H1 (cell line): ENCODE data around the gene NACA. TPM values are rescaled to one million over a fixed set of nuclear protein-coding genes. Genes with fewer than 3 reads are reported as not detected.

Experiments
- CTCF ChIA-PET: fragments of 300-600 bp; sonication (Branson Sonifier 250); formaldehyde crosslinking; loops from one replicate; lab custom pipeline; 2021; ENCODE audit not compliant: partially characterized antibody; lab: Charles Lee
- POLR2A ChIA-PET: fragments of 300-600 bp; sonication (Branson Sonifier 250); formaldehyde crosslinking; loops from one replicate; lab custom pipeline; 2021; ENCODE audit warnings: inconsistent platforms; ENCODE audit not compliant: partially characterized antibody; lab: Charles Lee
- DNase-seq, 2 experiments: peaks; one replicate each; pipeline versions ENCODE4 v3.0.0 to v3.0.0-alpha.2; 2010 to 2022; ENCODE audit warnings: low spot score in 2 of 2, low read depth in 1 of 2, mixed read lengths in 1 of 2
- FAIRE-seq: peaks from 2 replicates; lab custom pipeline; 2011; peaks lifted over from hg19 to GRCh38; lab: Jason Lieb, UNC
- H2AFZ ChIP-seq: 2 replicates; pipeline ENCODE4 v1.8.1; 2012; ENCODE audit warnings: low read length, inconsistent platforms
- H2AK5ac ChIP-seq: 2 replicates; pipeline ENCODE4 v1.6.1; 2013; ENCODE audit warnings: low read depth, low read length
- H2BK120ac ChIP-seq: replicated peaks from 2 replicates; pipeline ENCODE3; 2013; ENCODE audit warnings: low read depth, low read length, inconsistent platforms
- H2BK12ac ChIP-seq: 2 replicates; pipeline ENCODE4 v1.6.1; 2013; ENCODE audit warnings: low read depth, low read length
- H2BK15ac ChIP-seq: 2 replicates; pipeline ENCODE4 v1.6.1; 2013; ENCODE audit warnings: low read length
- H2BK20ac ChIP-seq: 2 replicates; pipeline ENCODE4 v1.6.1; 2013; ENCODE audit warnings: low read length
- H2BK5ac ChIP-seq: 2 replicates; pipeline ENCODE4 v1.6.1; 2013; ENCODE audit warnings: low read depth, low read length
- H3K14ac ChIP-seq: 2 replicates; pipeline ENCODE4 v1.6.1; 2013; ENCODE audit warnings: inconsistent platforms; ENCODE audit not compliant: insufficient read length
- H3K18ac ChIP-seq: 2 replicates; pipeline ENCODE4 v1.6.1; 2013; ENCODE audit warnings: low read length; ENCODE audit errors: extremely low read depth
- H3K23ac ChIP-seq: 2 replicates; pipeline ENCODE4 v1.6.1; 2013; ENCODE audit warnings: inconsistent platforms; ENCODE audit not compliant: insufficient read length
- H3K23me2 ChIP-seq: 2 replicates; pipeline ENCODE4 v1.6.1; 2013; ENCODE audit warnings: low read depth, low read length
- H3K27ac ChIP-seq: 2 replicates; pipeline ENCODE4 v1.6.1; 2011; ENCODE audit warnings: low read depth, low read length, inconsistent platforms
- H3K27me3 ChIP-seq, 4 experiments: replicated peaks in 1 of 4; 1 replicate in 1 of 4; 2 replicates in 3 of 4; pipeline versions ENCODE4 v1.6.1 to v1.8.1; 2011 to 2013; ENCODE audit warnings: low read length in 3 of 4, mild to moderate bottlenecking in 3 of 4, inconsistent platforms in 2 of 4, mixed read lengths in 2 of 4, moderate library complexity in 1 of 4; ENCODE audit not compliant: control insufficient read depth in 3 of 4, insufficient read depth in 3 of 4; ENCODE audit errors: extremely low read depth in 1 of 4
- H3K36me3 ChIP-seq, 4 experiments: 2 replicates each; pipeline versions ENCODE4 v1.6.1 to v1.8.1; 2011 to 2013; ENCODE audit warnings: mild to moderate bottlenecking in 4 of 4, low read length in 3 of 4, moderate library complexity in 2 of 4, control low read depth in 1 of 4, inconsistent platforms in 1 of 4; ENCODE audit not compliant: insufficient read depth in 4 of 4, control insufficient read depth in 2 of 4
- H3K4ac ChIP-seq: replicated peaks from 2 replicates; pipeline ENCODE3; 2013; ENCODE audit warnings: low read length, low read depth, mixed read lengths, inconsistent platforms; ENCODE audit not compliant: insufficient read length
- H3K4me1 ChIP-seq, 4 experiments: replicated peaks in 1 of 4; 1 replicate in 1 of 4; 2 replicates in 3 of 4; pipeline versions ENCODE4 v1.6.1 to v1.8.1; 2011 to 2013; ENCODE audit warnings: low read length in 3 of 4, inconsistent platforms in 2 of 4, mixed read lengths in 1 of 4; ENCODE audit not compliant: insufficient read depth in 4 of 4, control insufficient read depth in 3 of 4
- H3K4me2 ChIP-seq, 2 experiments: 2 replicates each; pipeline versions ENCODE4 v1.6.1 to v1.8.1; 2011 to 2013; ENCODE audit warnings: low read depth in 2 of 2, low read length in 2 of 2, control low read depth in 1 of 2, inconsistent platforms in 1 of 2, mild to moderate bottlenecking in 1 of 2; ENCODE audit not compliant: insufficient read depth in 1 of 2
- H3K4me3 ChIP-seq, 4 experiments: fragments of 200-600, 300-600 bp in 1 of 4; sonication (generic), shearing (Covaris generic), sonication (Bioruptor Twin) in 1 of 4; 2 replicates each; pipeline versions ENCODE4 v1.5.1 to v1.8.1; 2011 to 2016; ENCODE audit warnings: low read length in 4 of 4, low read depth in 3 of 4, control low read depth in 2 of 4, inconsistent platforms in 2 of 4, mild to moderate bottlenecking in 2 of 4, mixed read lengths in 1 of 4, moderate library complexity in 1 of 4; ENCODE audit not compliant: insufficient read depth in 2 of 4; ENCODE audit errors: extremely low read depth in 1 of 4
- H3K56ac ChIP-seq: replicated peaks from 2 replicates; pipeline ENCODE3; 2013; ENCODE audit warnings: low read depth, mild to moderate bottlenecking, mixed read lengths, low read length, inconsistent platforms; ENCODE audit not compliant: insufficient read length
- H3K79me1 ChIP-seq: 2 replicates; pipeline ENCODE4 v1.6.1; 2013; ENCODE audit warnings: low read depth, low read length, control low read depth
- H3K79me2 ChIP-seq, 2 experiments: 2 replicates each; pipeline versions ENCODE4 v1.6.1 to v1.8.1; 2012 to 2013; ENCODE audit warnings: low read length in 2 of 2, mild to moderate bottlenecking in 2 of 2, inconsistent platforms in 1 of 2; ENCODE audit not compliant: insufficient read depth in 2 of 2, control insufficient read depth in 1 of 2
- H3K9ac ChIP-seq, 4 experiments: replicated peaks in 1 of 4; 1 replicate in 1 of 4; 2 replicates in 3 of 4; pipeline versions ENCODE4 v1.6.1 to v1.8.1; 2011 to 2013; ENCODE audit warnings: low read depth in 3 of 4, low read length in 3 of 4, control low read depth in 2 of 4, mild to moderate bottlenecking in 2 of 4, moderate library complexity in 2 of 4, inconsistent platforms in 1 of 4; ENCODE audit errors: extremely low read depth in 1 of 4
- H3K9me3 ChIP-seq, 2 experiments: 2 replicates each; pipeline versions ENCODE4 v1.6.1 to v1.8.1; 2012 to 2013; ENCODE audit warnings: mild to moderate bottlenecking in 2 of 2, moderate library complexity in 2 of 2, control low read depth in 1 of 2, inconsistent platforms in 1 of 2, low read depth in 1 of 2, low read length in 1 of 2, mixed read lengths in 1 of 2; ENCODE audit not compliant: insufficient read depth in 2 of 2
- H4K20me1 ChIP-seq, 2 experiments: replicated peaks in 1 of 2; 2 replicates each; pipeline versions ENCODE3 to v1.8.1; 2011 to 2013; ENCODE audit warnings: inconsistent platforms in 2 of 2, low read length in 2 of 2, mild to moderate bottlenecking in 1 of 2; ENCODE audit not compliant: insufficient read depth in 2 of 2, control insufficient read depth in 1 of 2
- H4K5ac ChIP-seq: 2 replicates; pipeline ENCODE4 v1.6.1; 2013; ENCODE audit warnings: low read length, low read depth, mixed read lengths, inconsistent platforms; ENCODE audit not compliant: insufficient read length
- H4K8ac ChIP-seq: 2 replicates; pipeline ENCODE4 v1.8.0; 2013; ENCODE audit warnings: mild to moderate bottlenecking, moderate library complexity, low read length, inconsistent platforms; ENCODE audit not compliant: insufficient read depth; ENCODE audit errors: extremely low read depth
- H4K91ac ChIP-seq: replicated peaks from 2 replicates; pipeline ENCODE3; 2013; ENCODE audit warnings: low read length, mixed read lengths, inconsistent platforms; ENCODE audit not compliant: insufficient read length
- BRCA1 ChIP-seq: IDR thresholded peaks from 2 replicates; pipeline ENCODE4 v1.6.1; 2012; ENCODE audit warnings: low read depth, low read length, improper control_type of control experiment
- CREB1 ChIP-seq: IDR thresholded peaks from 2 replicates; pipeline ENCODE4 v1.6.1; 2012; ENCODE audit warnings: inconsistent platforms
- FOSL1 ChIP-seq: IDR thresholded peaks from 2 replicates; pipeline ENCODE4 v1.6.1; 2011; ENCODE audit warnings: mild to moderate bottlenecking, low read depth, low read length, moderate library complexity; ENCODE audit not compliant: insufficient read depth
- GABPA ChIP-seq: IDR thresholded peaks from 2 replicates; pipeline ENCODE4 v1.6.1; 2011; ENCODE audit warnings: mild to moderate bottlenecking, low read length, moderate library complexity, borderline replicate concordance; ENCODE audit not compliant: insufficient read depth
- MAFK ChIP-seq: IDR thresholded peaks from 2 replicates; pipeline ENCODE4 v1.6.1; 2012; ENCODE audit warnings: low read depth, mild to moderate bottlenecking, improper control_type of control experiment, low read length
- NRF1 ChIP-seq: IDR thresholded peaks from 2 replicates; pipeline ENCODE4 v1.6.1; 2011; ENCODE audit warnings: mild to moderate bottlenecking, low read depth, low read length, improper control_type of control experiment
- PHF8 ChIP-seq: fragments of 200-600 bp; sonication (generic); conservative IDR thresholded peaks from 2 replicates; pipeline ENCODE4 v1.7.1; 2012; ENCODE audit warnings: low read depth, mild to moderate bottlenecking, inconsistent platforms, low read length, moderate library complexity
- RAD21 ChIP-seq, 2 experiments: IDR thresholded peaks in 1 of 2; conservative IDR thresholded peaks in 1 of 2; 2 replicates each; pipeline ENCODE4 v1.6.1; 2011; ENCODE audit warnings: low read depth in 2 of 2, low read length in 2 of 2, improper control_type of control experiment in 1 of 2, inconsistent platforms in 1 of 2, mild to moderate bottlenecking in 1 of 2, moderate library complexity in 1 of 2
- SUZ12 ChIP-seq: fragments of 200-600 bp; sonication (generic); IDR thresholded peaks from 2 replicates; pipeline ENCODE4 v1.6.1; 2012; ENCODE audit warnings: mild to moderate bottlenecking, inconsistent platforms, low read length, moderate library complexity, mixed read lengths
- TAF1 ChIP-seq: IDR thresholded peaks from 2 replicates; pipeline ENCODE4 v1.6.1; 2011; ENCODE audit warnings: mild to moderate bottlenecking, low read depth, low read length
- WGBS, 2 experiments: shearing (Covaris generic) in 1 of 2; methylation state at CpG; one replicate each; pipeline versions ENCODE4 v1.1.6 to v1.1.7; 2013 to 2015; ENCODE audit warnings: low lambda C conversion rate in 2 of 2, mixed read lengths in 2 of 2, inconsistent platforms in 1 of 2, low coverage in 1 of 2, missing lambda C conversion rate in 1 of 2; ENCODE audit not compliant: insufficient replicate concordance in 2 of 2, insufficient coverage in 1 of 2, insufficient read length in 1 of 2; ENCODE audit errors: extremely low coverage in 1 of 2, missing lambda C conversion rate in 1 of 2; 5-methylcytosine and 5-hydroxymethylcytosine counted together
- polyA plus RNA-seq, 7 experiments: library from polyadenylated mRNA; depleted of rRNA in 3 of 7; stranded (reverse) in 5 of 7; unstranded in 2 of 7; fragments of >200 nt in 5 of 7; fragments of 200-250 nt in 2 of 7; gene quantifications; 1 replicate in 5 of 7; 2 replicates in 1 of 7; 4 replicates in 1 of 7; pipeline versions ENCODE4 v1.2.1 to v1.2.3, GENCODE V29; 2011 to 2013; ENCODE audit warnings: missing spikeins in 2 of 7, mixed read lengths in 2 of 7
- total RNA-seq: library from RNA; stranded (reverse); fragmentation: NEBNext Ultra II Directional; extraction: Animal tissue kit (Norgen Biotek cat#: 25700); gene quantifications from 2 replicates; pipeline ENCODE4 v1.2.1, GENCODE V29; 2021
- TF ChIP-seq, protein P1 (sequence below), 3 experiments: IDR thresholded peaks; 1 replicate in 2 of 3; 2 replicates in 1 of 3; pipeline versions ENCODE4 v1.5.1 to v1.6.1; 2011; ENCODE audit warnings: low read length in 3 of 3, mild to moderate bottlenecking in 3 of 3, inconsistent platforms in 2 of 3, low read depth in 1 of 3, moderate library complexity in 1 of 3; ENCODE audit not compliant: insufficient read depth in 1 of 3; ENCODE audit errors: control extremely low read depth in 1 of 3

Gene NACA
- total and polyA plus RNA-seq, 2 of the 8 experiments (the other 6 are each of a cell fraction or from before 2014, with no cell fraction given): 511 to 1,063 TPM

DNA sequence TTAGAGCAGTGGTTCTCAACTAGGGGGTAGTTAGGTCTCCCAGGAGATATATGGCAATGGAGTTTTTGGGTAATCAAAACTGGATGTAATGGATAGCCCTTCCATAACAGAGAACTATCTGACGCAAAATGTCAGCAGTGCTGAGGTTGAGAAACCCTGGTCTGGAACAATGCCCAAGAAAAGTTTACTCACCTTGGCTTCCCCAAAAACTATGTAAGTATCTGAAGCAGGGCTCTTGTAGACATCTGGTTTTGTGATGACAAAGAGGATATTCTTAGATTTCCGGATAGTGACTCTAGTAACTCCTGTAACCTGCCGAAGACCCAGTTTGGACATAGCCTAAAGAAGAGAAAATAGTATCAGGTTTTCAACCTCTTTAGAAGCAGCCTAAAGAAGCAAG lies 11.8 kb downstream of the NACA start:
- no peak overlapping the region for H3K4me3 ChIP-seq
- H3K9me3 ChIP-seq: no peaks in the 10 kb centered on the region
- no peak overlapping the region for H4K5ac ChIP-seq
- H3K4ac ChIP-seq: no peak overlapping the region
- no peak overlapping the region for H4K91ac ChIP-seq
- H3K9ac ChIP-seq: no peak overlapping the region
- H3K79me2 ChIP-seq: peaks cover 4 to 25% of the 10 kb centered on the region in 2 experiments; a peak in 2 of 4 replicates
- H2BK120ac ChIP-seq: no peak overlapping the region
- H3K14ac ChIP-seq: no peak overlapping the region
- H2BK12ac ChIP-seq: no peak overlapping the region
- H3K4me2 ChIP-seq: no peak overlapping the region
- H3K27ac ChIP-seq: no peak overlapping the region
- no peaks in the 10 kb centered on the region for H3K23me2 ChIP-seq
- no peaks in the 10 kb centered on the region; a peak in 1 of 7 replicates for H3K4me1 ChIP-seq
- H2AFZ ChIP-seq: no peak overlapping the region
- POLR2A ChIA-PET: interaction anchor here (1.0 to 52.4 kb wide), 8 partner anchors 9 to 45 kb away, joined by 3 to 1406 read pairs (median 4); partner anchors contain the start of genes NACA and PRIM1
- no peak overlapping the region for H3K18ac ChIP-seq
- WGBS, 2 experiments: 91% methylated on average over 3 of the region's 3 CpGs; no CpG with 5 or more reads in 1 of the 2 experiments
- no peak overlapping the region for H4K8ac ChIP-seq
- peaks cover 6 to 21% of the 10 kb centered on the region in 2 experiments for H4K20me1 ChIP-seq
- CTCF ChIA-PET: interaction anchor here (0.6 kb wide), 1 partner anchor 47 kb away, joined by 4 read pairs; no protein-coding TSS in a partner anchor
- no peak for FAIRE-seq
- no peaks in the 10 kb centered on the region for H3K27me3 ChIP-seq
- H2AK5ac ChIP-seq: no peak overlapping the region
- H2BK15ac ChIP-seq: no peak overlapping the region
- H3K56ac ChIP-seq: no peak overlapping the region
- no peak for DNase-seq
- H3K79me1 ChIP-seq: peaks cover 8% of the 10 kb centered on the region
- H3K23ac ChIP-seq: no peak overlapping the region
- H2BK5ac ChIP-seq: no peak overlapping the region
- H2BK20ac ChIP-seq: no peak overlapping the region
- H3K36me3 ChIP-seq: peaks cover 23 to 53% (median 38%) of the 10 kb centered on the region in 4 experiments
- TF ChIP-seq GABPA: no peak
- TF ChIP-seq SUZ12: no peak
- TF ChIP-seq TAF1: no peak
- TF ChIP-seq CREB1: no peak
- TF ChIP-seq, protein P1, sequence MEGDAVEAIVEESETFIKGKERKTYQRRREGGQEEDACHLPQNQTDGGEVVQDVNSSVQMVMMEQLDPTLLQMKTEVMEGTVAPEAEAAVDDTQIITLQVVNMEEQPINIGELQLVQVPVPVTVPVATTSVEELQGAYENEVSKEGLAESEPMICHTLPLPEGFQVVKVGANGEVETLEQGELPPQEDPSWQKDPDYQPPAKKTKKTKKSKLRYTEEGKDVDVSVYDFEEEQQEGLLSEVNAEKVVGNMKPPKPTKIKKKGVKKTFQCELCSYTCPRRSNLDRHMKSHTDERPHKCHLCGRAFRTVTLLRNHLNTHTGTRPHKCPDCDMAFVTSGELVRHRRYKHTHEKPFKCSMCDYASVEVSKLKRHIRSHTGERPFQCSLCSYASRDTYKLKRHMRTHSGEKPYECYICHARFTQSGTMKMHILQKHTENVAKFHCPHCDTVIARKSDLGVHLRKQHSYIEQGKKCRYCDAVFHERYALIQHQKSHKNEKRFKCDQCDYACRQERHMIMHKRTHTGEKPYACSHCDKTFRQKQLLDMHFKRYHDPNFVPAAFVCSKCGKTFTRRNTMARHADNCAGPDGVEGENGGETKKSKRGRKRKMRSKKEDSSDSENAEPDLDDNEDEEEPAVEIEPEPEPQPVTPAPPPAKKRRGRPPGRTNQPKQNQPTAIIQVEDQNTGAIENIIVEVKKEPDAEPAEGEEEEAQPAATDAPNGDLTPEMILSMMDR (IDR thresholded peaks at IDR 0.05; ENCODE audit: control extremely low read depth in 1 of 3, insufficient read depth in 1 of 3, low read depth in 1 of 3, low read length in 3 of 3): no peak
- TF ChIP-seq MAFK: no peak
- TF ChIP-seq FOSL1: no peak
- no peak for TF ChIP-seq PHF8
- no peak for TF ChIP-seq BRCA1
- TF ChIP-seq RAD21 (IDR thresholded peaks at IDR 0.05 in 1 of 2, conservative IDR thresholded peaks at IDR 0.05 in 1 of 2; ENCODE audit: low read depth in 2 of 2, low read length in 2 of 2): no peak
- no peak for TF ChIP-seq NRF1
